ENCODE results near the gene IPO7. TPM values are rescaled to one million over a fixed set of nuclear protein-coding genes. Genes with fewer than 3 reads are reported as not detected.

Gene IPO7
- total RNA-seq, 8 experiments from 2014 or later = 61.6 to 159 (median 77.1) TPM

DNA sequence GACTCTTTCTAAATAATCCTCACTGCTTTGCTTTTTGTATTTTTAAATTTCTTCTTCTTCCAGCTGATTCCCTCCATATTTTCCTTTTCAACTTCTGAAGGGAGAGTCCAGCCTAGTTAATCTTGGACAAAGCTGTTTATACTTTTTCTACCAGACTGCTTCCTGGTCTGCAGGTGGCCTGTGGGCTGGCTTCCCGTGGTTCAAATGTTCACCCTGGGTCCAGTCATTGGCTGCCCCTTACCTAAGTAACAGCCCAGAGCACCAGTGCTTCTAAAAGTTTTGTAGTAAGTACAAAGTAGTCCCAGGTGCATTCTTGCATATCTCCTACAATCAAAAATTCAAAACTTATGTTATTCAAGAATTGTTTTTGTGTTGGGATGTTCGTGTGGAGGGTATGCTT lies 95.4 kb downstream of the IPO7 start:
- no peak overlapping the region for H3K4me3 ChIP-seq
- H3K4me1 ChIP-seq (replicated peaks in 1 of 2) = no peaks in the 10 kb centered on the region
- in situ Hi-C loops (cut with MboI; ENCODE audit: low pct_unique_long_range_greater_than_20kb in 2 of 9, low sequenced_read_pairs in 9 of 9, unreplicated experiment in 9 of 9) = no loop called here
- no peak overlapping the region for H3K27ac ChIP-seq
- 73 to 100% (median 83%) methylated on average over 1 to 2 of the region's 2 CpGs for WGBS, 10 experiments
- ATAC-seq (replicated peaks in 6 of 8) = no peak

DNA sequence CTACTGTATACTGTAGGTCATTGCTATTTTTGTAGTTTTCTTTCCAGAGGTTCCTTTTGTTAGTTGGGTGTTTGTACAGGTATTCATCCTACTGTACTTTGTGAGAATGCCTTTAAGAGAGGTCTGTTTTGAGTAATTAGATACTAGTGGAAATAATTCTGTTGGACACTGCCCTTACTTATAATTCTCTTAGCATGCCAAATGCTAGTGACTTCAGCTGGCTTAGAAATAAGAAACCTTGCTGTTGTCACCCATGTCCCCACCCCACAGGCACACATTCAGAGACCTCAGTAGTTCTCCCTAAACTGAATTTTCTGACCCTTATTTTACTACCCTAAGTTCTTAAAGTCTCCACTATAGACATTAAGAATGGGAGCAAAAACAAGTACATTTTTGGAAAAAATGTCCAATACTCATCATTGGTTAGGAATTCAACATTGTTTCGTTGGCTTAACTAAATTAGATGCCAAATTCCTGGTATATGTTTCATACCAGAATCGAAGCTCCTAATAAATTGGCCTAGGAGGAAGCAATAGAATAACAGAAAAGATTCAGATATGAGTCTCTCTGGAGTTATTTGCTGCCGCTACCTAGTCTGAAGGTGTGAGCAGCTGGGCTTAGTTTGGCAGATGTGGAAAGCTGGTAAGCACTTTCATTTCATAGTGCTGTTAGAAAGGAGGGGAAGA lies 104.8 kb downstream of the IPO7 start:
- in situ Hi-C loops (cut with MboI; ENCODE audit: low pct_unique_long_range_greater_than_20kb in 2 of 9, low sequenced_read_pairs in 9 of 9, unreplicated experiment in 9 of 9) = no loop called here
- no peaks in the 10 kb centered on the region for H3K4me1 ChIP-seq (replicated peaks in 1 of 2)
- H3K27ac ChIP-seq = no peak overlapping the region
- WGBS, 10 experiments = 0 to 100% (median 88%) methylated on average over 1 to 3 of the region's 3 CpGs
- no peak overlapping the region for H3K4me3 ChIP-seq
- peak in 2 of 8 experiments; percentile 34 to 58 for ATAC-seq (replicated peaks in 6 of 8)

- Histone ChIP-seq H3K4me1 (replicated peaks in 1 of 2) (no peaks in the 10 kb centered on the region), H3K4me3 (no peak overlapping the region), H3K27ac (no peak overlapping the region)
- in situ Hi-C loops (cut with MboI; ENCODE audit: low pct_unique_long_range_greater_than_20kb in 2 of 9, low sequenced_read_pairs in 9 of 9, unreplicated experiment in 9 of 9) = no loop called here
- WGBS, 10 experiments = 93 to 100% (median 100%) methylated on average over 1 to 3 of the region's 3 CpGs; no CpG with 5 or more reads in 2 of the 10 experiments
- ATAC-seq (replicated peaks in 6 of 8) = no peak
Observed at GRCh38 chr11:9490376-9490775, 105.9 kb downstream of the IPO7 start.

DNA sequence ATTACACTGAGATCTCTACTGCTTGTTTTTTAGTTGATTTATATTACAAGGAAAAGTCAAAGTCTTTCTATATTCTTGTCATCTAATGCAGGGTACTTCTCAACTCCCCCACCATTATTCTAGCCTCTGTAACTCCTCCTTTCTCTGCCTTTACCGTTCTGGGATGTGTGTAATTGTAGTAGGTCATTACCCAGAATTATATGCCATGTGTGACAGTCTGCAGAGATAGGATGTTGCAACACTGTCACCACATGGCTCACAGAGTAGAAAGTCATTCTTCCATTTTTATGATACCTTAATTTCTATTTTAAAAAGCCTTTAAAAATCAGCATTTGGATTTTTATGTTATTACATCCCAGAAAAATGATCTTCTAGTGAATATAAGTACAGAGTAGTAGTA lies 109.0 kb downstream of the IPO7 start:
- H3K4me3 ChIP-seq = no peak overlapping the region
- H3K27ac ChIP-seq = no peak overlapping the region
- peak in 1 of 8 experiments; percentile 83 for ATAC-seq (replicated peaks in 6 of 8)
- in situ Hi-C loops (cut with MboI; ENCODE audit: low pct_unique_long_range_greater_than_20kb in 2 of 9, low sequenced_read_pairs in 9 of 9, unreplicated experiment in 9 of 9) = no loop called here
- 0 to 70% (median 0%) methylated on average over 1 of the region's 1 CpG; no CpG with 5 or more reads in 5 of the 10 experiments for whole genome bisulfite sequencing, 10 experiments
- no peaks in the 10 kb centered on the region for H3K4me1 ChIP-seq (replicated peaks in 1 of 2)

DNA sequence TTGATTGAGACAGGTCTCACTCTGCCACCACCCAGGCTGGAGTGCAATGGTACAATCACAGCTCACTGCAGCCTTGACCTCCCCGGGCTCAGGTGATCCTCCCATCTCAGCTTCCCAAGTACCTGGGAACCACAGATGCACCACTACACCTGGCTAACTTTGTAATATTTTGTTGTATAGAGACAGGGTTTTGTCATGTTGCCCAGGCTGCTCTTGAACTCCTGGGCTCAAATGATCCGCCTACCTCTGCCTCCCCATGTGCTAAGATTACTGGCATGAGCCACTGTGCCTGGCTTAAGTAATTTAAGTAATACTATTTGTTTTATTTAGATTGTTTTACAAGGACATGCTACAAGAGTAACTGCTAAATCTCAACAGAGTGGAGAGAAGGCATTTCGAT lies 109.9 kb downstream of the IPO7 start:
- in situ Hi-C loops (cut with MboI; ENCODE audit: low pct_unique_long_range_greater_than_20kb in 2 of 9, low sequenced_read_pairs in 9 of 9, unreplicated experiment in 9 of 9) = no loop called here

GRCh38 chr11:9495803-9496514 lies 111.5 kb downstream of the IPO7 start:
- H3K27ac ChIP-seq = no peak overlapping the region
- in situ Hi-C loops (cut with MboI; ENCODE audit: low pct_unique_long_range_greater_than_20kb in 2 of 9, low sequenced_read_pairs in 9 of 9, unreplicated experiment in 9 of 9) = no loop called here
- no peak for ATAC-seq (replicated peaks in 6 of 8)
- H3K4me3 ChIP-seq = no peak overlapping the region
- H3K4me1 ChIP-seq (replicated peaks in 1 of 2) = no peaks in the 10 kb centered on the region
- WGBS, 10 experiments = 67 to 100% (median 83%) methylated on average over 1 to 6 of the region's 6 CpGs; no CpG with 5 or more reads in 1 of the 10 experiments

More for the DNA sequence above, 109.9 kb downstream of the IPO7 start:
- WGBS, 10 experiments = 75 to 100% (median 90%) methylated on average over 1 to 2 of the region's 3 CpGs; no CpG with 5 or more reads in 3 of the 10 experiments
- ATAC-seq (replicated peaks in 6 of 8) = no peak
- Histone ChIP-seq H3K4me3 (no peak overlapping the region), H3K4me1 (replicated peaks in 1 of 2) (no peaks in the 10 kb centered on the region), H3K27ac (no peak overlapping the region)

Other genes starting within 250 kb of the IPO7 start
- gene DENND5A, start 119.3 kb upstream of the IPO7 start, total RNA-seq = 100 to 1,000 TPM in 1 of 8 experiments, 10 to 100 TPM in 7; 52.7 to 107 (median 78.1) TPM
- gene TMEM41B, start 70.1 kb upstream of the IPO7 start, total RNA-seq = 10 to 100 TPM; 27.7 to 41.6 (median 30.4) TPM
- gene ZNF143, start 76.4 kb downstream of the IPO7 start, total RNA-seq = 10 to 100 TPM; 18.5 to 29.7 (median 23.0) TPM
- gene WEE1, start 189.0 kb downstream of the IPO7 start, total RNA-seq = 10 to 100 TPM; 10.2 to 76.7 (median 27.5) TPM

Data from motor neuron (in vitro differentiated cells).